Measurements from ENCODE around the gene GALM. TPM values are rescaled to one million over a fixed set of nuclear protein-coding genes. Genes with fewer than 3 reads are reported as not detected.

The GALM gene
- total and polyA plus RNA-seq, 2 of the 13 experiments (the other 11 are each of a cell fraction or from before 2014, with no cell fraction given), result 65.5 to 90.0 TPM

DNA sequence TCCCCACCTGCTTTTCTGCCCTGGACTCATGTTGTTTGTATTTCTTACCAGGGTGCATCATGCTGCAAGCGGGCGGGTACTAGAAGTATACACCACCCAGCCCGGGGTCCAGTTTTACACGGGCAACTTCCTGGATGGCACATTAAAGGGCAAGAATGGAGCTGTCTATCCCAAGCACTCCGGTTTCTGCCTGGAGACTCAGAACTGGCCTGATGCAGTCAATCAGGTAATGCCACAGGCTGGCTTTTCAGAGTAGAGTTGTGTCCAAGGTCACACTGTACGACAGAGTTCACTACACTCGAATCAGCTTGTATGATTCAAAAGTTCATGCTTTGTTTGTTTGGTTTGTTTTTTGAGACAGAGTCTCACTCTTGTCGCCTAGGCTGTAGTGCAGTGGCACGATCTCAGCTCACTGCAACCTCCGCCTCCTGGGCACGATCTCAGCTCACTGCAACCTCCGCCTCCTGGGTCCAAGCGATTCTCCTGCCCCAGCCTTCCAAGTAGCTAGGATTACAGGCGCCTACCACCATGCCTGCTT, 65.8 kb downstream of the GALM start (continued):
- no peak for TF ChIP-seq PRDM15 (CRISPR knock-in tag; IDR thresholded peaks at IDR 0.05)
- no peak for TF ChIP-seq MAFF (IDR thresholded peaks at IDR 0.05; ENCODE audit: low read depth, low read length)
- TF ChIP-seq CEBPB (IDR thresholded peaks at IDR 0.05; ENCODE audit: borderline replicate concordance, low read depth, low read length), result no peak
- TF ChIP-seq, protein P1, sequence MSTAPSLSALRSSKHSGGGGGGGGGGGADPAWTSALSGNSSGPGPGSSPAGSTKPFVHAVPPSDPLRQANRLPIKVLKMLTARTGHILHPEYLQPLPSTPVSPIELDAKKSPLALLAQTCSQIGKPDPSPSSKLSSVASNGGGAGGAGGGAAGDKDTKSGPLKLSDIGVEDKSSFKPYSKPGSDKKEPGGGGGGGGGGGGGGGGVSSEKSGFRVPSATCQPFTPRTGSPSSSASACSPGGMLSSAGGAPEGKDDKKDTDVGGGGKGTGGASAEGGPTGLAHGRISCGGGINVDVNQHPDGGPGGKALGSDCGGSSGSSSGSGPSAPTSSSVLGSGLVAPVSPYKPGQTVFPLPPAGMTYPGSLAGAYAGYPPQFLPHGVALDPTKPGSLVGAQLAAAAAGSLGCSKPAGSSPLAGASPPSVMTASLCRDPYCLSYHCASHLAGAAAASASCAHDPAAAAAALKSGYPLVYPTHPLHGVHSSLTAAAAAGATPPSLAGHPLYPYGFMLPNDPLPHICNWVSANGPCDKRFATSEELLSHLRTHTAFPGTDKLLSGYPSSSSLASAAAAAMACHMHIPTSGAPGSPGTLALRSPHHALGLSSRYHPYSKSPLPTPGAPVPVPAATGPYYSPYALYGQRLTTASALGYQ (CRISPR knock-in tag; IDR thresholded peaks at IDR 0.05), result no peak
- TF ChIP-seq MTA1 (CRISPR knock-in tag; IDR thresholded peaks at IDR 0.05; ENCODE audit: borderline replicate concordance), result peak; percentile 77; the same call in 1 of the 2 replicates
- TF ChIP-seq JUNB (CRISPR knock-in tag; IDR thresholded peaks at IDR 0.05; ENCODE audit: borderline replicate concordance), result no peak
- no peak for TF ChIP-seq ZNF589 (CRISPR knock-in tag; conservative IDR thresholded peaks at IDR 0.05)
- no peak for TF ChIP-seq NFAT5 (CRISPR knock-in tag; IDR thresholded peaks at IDR 0.05)
- TF ChIP-seq, protein P2, sequence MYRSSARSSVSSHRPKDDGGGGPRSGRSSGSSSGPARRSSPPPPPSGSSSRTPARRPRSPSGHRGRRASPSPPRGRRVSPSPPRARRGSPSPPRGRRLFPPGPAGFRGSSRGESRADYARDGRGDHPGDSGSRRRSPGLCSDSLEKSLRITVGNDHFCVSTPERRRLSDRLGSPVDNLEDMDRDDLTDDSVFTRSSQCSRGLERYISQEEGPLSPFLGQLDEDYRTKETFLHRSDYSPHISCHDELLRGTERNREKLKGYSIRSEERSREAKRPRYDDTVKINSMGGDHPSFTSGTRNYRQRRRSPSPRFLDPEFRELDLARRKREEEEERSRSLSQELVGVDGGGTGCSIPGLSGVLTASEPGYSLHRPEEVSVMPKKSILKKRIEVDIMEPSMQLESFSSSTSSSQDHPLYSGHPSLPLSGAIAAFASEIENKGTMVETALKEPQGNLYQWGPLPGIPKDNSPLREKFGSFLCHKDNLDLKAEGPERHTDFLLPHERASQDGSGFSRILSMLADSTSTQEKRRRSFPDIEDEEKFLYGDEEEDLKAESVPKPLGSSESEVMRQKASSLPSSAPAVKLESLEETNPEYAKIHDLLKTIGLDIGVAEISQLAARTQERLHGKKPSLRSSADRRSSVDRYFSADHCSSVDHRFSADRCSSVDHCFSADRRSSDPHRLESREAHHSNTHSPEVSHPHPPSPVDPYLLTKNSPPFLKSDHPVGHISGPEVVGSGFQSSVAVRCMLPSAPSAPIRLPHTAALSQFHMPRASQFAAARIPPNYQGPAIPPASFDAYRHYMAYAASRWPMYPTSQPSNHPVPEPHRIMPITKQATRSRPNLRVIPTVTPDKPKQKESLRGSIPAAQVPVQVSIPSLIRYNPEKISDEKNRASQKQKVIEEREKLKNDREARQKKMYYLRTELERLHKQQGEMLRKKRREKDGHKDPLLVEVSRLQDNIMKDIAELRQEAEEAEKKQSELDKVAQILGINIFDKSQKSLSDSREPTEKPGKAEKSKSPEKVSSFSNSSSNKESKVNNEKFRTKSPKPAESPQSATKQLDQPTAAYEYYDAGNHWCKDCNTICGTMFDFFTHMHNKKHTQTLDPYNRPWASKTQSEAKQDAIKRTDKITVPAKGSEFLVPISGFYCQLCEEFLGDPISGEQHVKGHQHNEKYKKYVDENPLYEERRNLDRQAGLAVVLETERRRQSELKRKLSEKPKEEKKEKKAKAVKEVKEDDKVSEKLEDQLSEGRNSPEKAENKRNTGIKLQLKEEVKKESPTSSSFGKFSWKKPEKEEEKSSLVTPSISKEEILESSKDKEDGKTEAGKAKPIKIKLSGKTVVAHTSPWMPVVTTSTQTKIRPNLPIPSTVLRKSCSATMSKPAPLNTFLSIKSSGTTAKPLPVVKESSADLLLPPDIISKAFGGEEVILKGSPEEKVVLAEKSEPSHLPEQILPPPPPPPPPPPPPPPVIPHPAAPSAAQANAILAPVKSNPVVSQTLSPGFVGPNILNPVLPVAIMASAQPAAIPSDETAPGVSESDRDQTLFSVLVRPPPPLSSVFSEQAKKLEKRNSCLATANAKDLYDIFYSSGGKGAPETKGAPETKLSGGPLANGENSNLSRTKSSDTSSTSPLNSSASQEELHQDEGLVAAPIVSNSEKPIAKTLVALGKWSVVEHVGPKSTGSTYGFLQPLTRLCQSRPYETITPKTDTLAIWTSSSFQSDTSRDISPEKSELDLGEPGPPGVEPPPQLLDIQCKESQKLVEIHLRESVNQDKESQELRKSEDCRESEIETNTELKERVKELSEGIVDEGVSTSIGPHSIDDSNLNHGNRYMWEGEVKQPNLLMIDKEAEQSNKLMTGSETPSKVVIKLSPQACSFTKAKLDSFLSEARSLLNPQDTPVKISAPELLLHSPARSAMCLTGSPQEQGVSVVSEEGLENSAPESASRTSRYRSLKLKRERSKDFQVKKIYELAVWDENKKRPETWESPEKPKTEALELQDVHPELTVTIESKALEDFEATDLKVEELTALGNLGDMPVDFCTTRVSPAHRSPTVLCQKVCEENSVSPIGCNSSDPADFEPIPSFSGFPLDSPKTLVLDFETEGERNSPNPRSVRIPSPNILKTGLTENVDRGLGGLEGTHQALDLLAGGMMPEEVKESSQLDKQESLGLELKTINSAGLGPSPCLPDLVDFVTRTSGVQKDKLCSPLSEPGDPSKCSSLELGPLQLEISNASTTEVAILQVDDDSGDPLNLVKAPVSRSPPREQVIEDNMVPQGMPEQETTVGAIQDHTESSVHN (CRISPR knock-in tag; IDR thresholded peaks at IDR 0.05), result no peak

Data from HepG2 (cell line).